Stimulated activated CD8-positive, alpha-beta memory T cell treated with anti-CD3 and anti-CD28 coated beads, Interleukin-4, amount 100 ng/mL, for 48 hours (primary cell): Measurements from ENCODE around the gene PLGLB2.
"Not testable (repeated sequence)": the region's sequence is repeated elsewhere in the genome, so short reads cannot be mapped to it uniquely, and the experiment has no call there.

Experiments used
- DNase-seq: peaks from one replicate; pipeline ENCODE4 v3.0.0-alpha.2; 2020

Gene PLGLB2

GRCh38 chr2:87747791-87748190 lies at the start of gene PLGLB2:
TSS of gene PLGLB2 (plus strand) at chr2:87748087. CDS start at chr2:87748154, 67 bp downstream.
- DNase-seq, result not testable (repeated sequence)

GRCh38 chr2:87704572-87705323 lies 43.1 kb upstream of the PLGLB2 start:
- DNase-seq, result not testable (repeated sequence)

DNA sequence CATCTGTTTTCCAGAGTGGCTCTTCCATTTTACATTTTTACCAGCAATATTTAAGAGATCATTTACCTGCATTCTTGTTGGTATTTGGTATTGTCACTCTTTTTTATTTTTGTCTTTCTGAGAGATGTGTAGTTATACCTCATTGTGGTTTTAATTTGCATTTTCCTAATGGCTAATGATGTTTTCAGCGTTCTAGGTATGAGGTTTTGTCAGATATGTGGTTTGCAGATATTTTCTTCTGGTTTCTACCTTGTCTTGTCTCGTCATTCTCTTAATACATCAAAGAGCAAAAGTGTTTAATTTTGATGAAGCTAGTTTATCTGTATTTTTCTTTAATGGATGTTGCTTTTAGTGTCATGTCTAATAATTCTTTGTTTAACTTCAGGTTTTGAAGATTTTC lies 39.5 kb upstream of the PLGLB2 start:
- DNase-seq, result not testable (repeated sequence)

GRCh38 chr2:87727940-87728599 lies 19.8 kb upstream of the PLGLB2 start:
- DNase-seq, result not testable (repeated sequence)

GRCh38 chr2:87740928-87741327 lies 7.0 kb upstream of the PLGLB2 start:
- not testable (repeated sequence) for DNase-seq

- not testable (repeated sequence) for DNase-seq
Observed at GRCh38 chr2:87742393-87743108, 5.3 kb upstream of the PLGLB2 start.

DNA sequence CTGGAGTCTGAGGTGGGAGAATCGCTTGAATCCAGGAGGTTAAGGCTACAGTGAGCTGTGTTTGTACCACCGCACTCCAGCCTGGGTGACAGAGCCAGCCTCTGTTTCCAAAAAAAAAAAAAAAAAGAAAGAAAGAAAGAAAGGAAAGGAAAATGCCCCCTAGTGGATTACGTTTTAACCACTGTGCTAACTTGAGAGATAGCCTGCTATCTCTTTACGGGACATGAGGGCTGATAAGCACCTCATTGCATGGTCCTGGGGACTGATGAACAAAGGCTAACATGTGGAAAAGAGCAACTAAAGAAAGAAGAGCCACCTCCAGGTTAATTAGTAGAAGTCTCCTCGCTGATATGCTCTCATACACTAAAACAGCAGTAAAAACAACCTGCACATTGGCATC lies 4.2 kb upstream of the PLGLB2 start:
- not testable (repeated sequence) for DNase-seq

DNA sequence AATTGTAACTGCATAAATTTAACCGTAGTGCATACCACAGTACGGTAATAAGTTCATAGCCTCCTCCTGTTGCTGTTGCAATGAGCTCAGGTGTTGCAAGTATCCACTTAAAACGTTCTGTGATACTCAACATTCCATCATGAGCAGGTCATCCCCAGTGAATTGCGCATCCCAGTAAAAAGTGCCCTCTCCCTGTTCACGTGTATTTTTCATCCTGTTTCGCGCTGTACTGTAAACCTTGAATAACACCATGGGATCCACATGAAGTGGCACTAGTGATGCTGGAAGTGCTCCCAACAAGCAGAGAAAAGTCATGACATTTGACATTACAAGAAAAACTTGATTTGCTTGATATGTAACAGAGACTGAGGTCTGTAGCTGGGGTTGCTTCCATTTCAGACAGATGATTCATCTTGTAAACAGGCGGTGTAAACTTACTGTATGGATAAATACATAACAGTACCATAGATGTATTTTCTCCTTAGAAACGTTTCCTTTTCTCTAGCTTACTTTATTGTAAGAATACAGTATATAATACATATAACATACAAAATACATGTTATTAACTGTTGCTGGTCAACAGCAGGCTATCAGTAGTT lies 2.4 kb upstream of the PLGLB2 start:
- DNase-seq, result not testable (repeated sequence)

GRCh38 chr2:87748524-87748923 lies 637 bp downstream of the PLGLB2 start:
- DNase-seq, result not testable (repeated sequence)

- not testable (repeated sequence) for DNase-seq
Observed at GRCh38 chr2:87750560-87750959, 2.7 kb downstream of the PLGLB2 start.

- not testable (repeated sequence) for DNase-seq
Observed at GRCh38 chr2:87754759-87755158, 6.9 kb downstream of the PLGLB2 start.
